Gastroesophageal sphincter (tissue), 4 donors: ENCODE measurements around the gene HYAL2. TPM values are rescaled to one million over a fixed set of nuclear protein-coding genes. Genes with fewer than 3 reads are reported as not detected.

Experiments
- ATAC-seq: fragments of 150-250 bp; one replicate; pipeline ENCODE4 v1.9.1; 2016; ENCODE audit warnings: mild to moderate bottlenecking, moderate library complexity
- H3K27ac ChIP-seq, 4 donors: fragments of 200-600 bp; sonication (generic) in 3 of 4; 1 replicate in 3 of 4; 2 replicates in 1 of 4; pipeline ENCODE4 v1.5.1; 2016 to 2019
- H3K27me3 ChIP-seq: fragments of 200-600 bp; sonication (generic); one replicate; pipeline ENCODE4 v1.5.1; 2019
- H3K36me3 ChIP-seq, 2 donors: fragments of 200-600 bp; sonication (generic); one replicate each; pipeline ENCODE4 v1.5.1; 2019; ENCODE audit warnings: control low read depth in 1 of 2
- H3K4me1 ChIP-seq, 3 donors: fragments of 200-600 bp; sonication (generic); 1 replicate in 2 of 3; 2 replicates in 1 of 3; pipeline ENCODE4 v1.5.1; 2016 to 2019; ENCODE audit warnings: control low read depth in 2 of 3
- H3K4me3 ChIP-seq, 2 donors: fragments of 200-600 bp; sonication (generic); one replicate each; pipeline ENCODE4 v1.5.1; 2019; ENCODE audit warnings: mild to moderate bottlenecking in 1 of 2, moderate library complexity in 1 of 2
- H3K9me3 ChIP-seq, 3 donors: fragments of 200-600 bp; sonication (generic); one replicate each; pipeline ENCODE4 v1.5.1; 2017 to 2019; ENCODE audit warnings: control low read depth in 2 of 3
- EP300 ChIP-seq: sonication (generic); formaldehyde crosslinking; IDR thresholded peaks from one replicate; pipeline ENCODE4 v1.6.1; 2017; ENCODE audit warnings: antibody characterized with exemption, mild to moderate bottlenecking
- POLR2A ChIP-seq, 2 donors: fragments of 450-650 bp; IDR thresholded peaks; one replicate each; pipeline ENCODE4 v1.6.1; 2017; ENCODE audit warnings: antibody characterized with exemption in 2 of 2, mild to moderate bottlenecking in 2 of 2, moderate library complexity in 1 of 2
- POLR2AphosphoS5 ChIP-seq: sonication (generic); formaldehyde crosslinking; IDR thresholded peaks from one replicate; pipeline ENCODE4 v1.6.1; 2017; ENCODE audit warnings: antibody characterized with exemption
- WGBS, 2 donors: methylation state at CpG; one replicate each; pipeline ENCODE4 v1.1.5; 2018; ENCODE audit warnings: low coverage in 1 of 2; 5-methylcytosine and 5-hydroxymethylcytosine counted together
- total RNA-seq, 4 donors: library from RNA; depleted of rRNA; stranded (reverse); fragments of >200 nt; gene quantifications; one replicate each; pipeline ENCODE4 v1.1.0, GENCODE V29; 2016
- TF ChIP-seq, protein P1 (sequence below), 4 experiments: fragments of 200-600 bp in 2 of 4; fragments of 450-650 bp in 2 of 4; sonication (generic) in 1 of 4; IDR thresholded peaks; one replicate each; pipeline ENCODE4 v1.5.1; 2017 to 2019; ENCODE audit warnings: antibody characterized with exemption in 4 of 4, mild to moderate bottlenecking in 2 of 4, moderate library complexity in 2 of 4

The HYAL2 gene
- total RNA-seq, 4 donors from 2014 or later: 37.2 to 87.0 (median 74.8) TPM

- ATAC-seq: peak; percentile 99
- Histone ChIP-seq H3K4me1 (peaks cover 4 to 54% (median 32%) of the 10 kb centered on the region in 3 donors), H3K27ac (peak within 1 kb of the TSS; percentile 70 to 94 (median 88)), H3K9me3 (no peaks in the 10 kb centered on the region), H3K27me3 (no peaks in the 10 kb centered on the region), H3K4me3 (peak within 1 kb of the TSS; percentile 69 to 75), H3K36me3 (peaks cover 0 to 37% of the 10 kb centered on the region in 2 donors)
- TF ChIP-seq POLR2A (IDR thresholded peaks at IDR 0.05) (peak; percentile 56 to 66), POLR2AphosphoS5 (peak; percentile 65), EP300 (no peak)
- TF ChIP-seq, protein P1, sequence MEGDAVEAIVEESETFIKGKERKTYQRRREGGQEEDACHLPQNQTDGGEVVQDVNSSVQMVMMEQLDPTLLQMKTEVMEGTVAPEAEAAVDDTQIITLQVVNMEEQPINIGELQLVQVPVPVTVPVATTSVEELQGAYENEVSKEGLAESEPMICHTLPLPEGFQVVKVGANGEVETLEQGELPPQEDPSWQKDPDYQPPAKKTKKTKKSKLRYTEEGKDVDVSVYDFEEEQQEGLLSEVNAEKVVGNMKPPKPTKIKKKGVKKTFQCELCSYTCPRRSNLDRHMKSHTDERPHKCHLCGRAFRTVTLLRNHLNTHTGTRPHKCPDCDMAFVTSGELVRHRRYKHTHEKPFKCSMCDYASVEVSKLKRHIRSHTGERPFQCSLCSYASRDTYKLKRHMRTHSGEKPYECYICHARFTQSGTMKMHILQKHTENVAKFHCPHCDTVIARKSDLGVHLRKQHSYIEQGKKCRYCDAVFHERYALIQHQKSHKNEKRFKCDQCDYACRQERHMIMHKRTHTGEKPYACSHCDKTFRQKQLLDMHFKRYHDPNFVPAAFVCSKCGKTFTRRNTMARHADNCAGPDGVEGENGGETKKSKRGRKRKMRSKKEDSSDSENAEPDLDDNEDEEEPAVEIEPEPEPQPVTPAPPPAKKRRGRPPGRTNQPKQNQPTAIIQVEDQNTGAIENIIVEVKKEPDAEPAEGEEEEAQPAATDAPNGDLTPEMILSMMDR (IDR thresholded peaks at IDR 0.05): no peak
- whole genome bisulfite sequencing, 2 donors: 0% methylated on average over 27 of the region's 64 CpGs; no CpG with 5 or more reads in 1 of the 2 donors
Measured at GRCh38 chr3:50358911-50359759, 36.6 kb upstream of the HYAL2 start, which contains the start of gene TMEM115. TSS of gene TMEM115 (minus strand) at chr3:50359521. CDS start at chr3:50359063, 458 bp downstream.

DNA sequence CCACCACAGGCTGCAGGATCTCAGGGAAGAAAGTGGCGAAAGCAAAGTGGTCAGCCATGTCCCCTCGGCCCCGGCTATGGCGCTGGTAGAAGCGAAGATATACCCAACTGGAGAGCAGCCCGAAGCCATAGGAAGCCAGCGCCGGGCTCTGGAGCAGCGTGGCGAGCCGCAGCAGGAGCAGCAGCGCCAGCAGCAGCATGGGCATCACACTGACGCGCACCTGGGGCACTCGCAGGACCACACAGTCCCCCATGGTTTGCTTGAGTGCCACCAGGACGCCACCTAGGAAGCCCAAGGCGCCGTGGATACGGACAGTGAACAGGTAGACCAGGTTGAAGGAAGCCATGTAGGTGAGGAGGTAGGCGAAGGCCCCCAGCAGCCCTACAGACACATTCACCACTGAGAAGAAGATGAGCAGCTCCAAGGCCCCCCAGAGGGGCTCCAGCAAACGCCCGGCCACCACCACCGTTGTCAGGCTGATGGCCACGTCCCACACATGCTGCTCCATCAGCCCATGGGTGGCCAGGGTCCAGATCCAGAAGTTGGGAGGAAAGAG lies 35.9 kb upstream of the HYAL2 start:
- peaks cover 4 to 59% (median 31%) of the 10 kb centered on the region in 3 donors for H3K4me1 ChIP-seq
- peak overlapping the region; percentile 69 to 75 for H3K4me3 ChIP-seq
- peaks cover 0 to 44% of the 10 kb centered on the region in 2 donors for H3K36me3 ChIP-seq
- TF ChIP-seq EP300: no peak
- no peak for TF ChIP-seq POLR2A (IDR thresholded peaks at IDR 0.05)
- no peak for TF ChIP-seq POLR2AphosphoS5
- TF ChIP-seq, protein P1 (IDR thresholded peaks at IDR 0.05): no peak
- WGBS, 2 donors: 32% methylated on average over 5 of the region's 24 CpGs; no CpG with 5 or more reads in 1 of the 2 donors
- H3K9me3 ChIP-seq: no peaks in the 10 kb centered on the region
- no peak for ATAC-seq
- H3K27me3 ChIP-seq: no peaks in the 10 kb centered on the region
- H3K27ac ChIP-seq: peak overlapping the region; percentile 70 to 94 (median 88)

- Histone ChIP-seq H3K9me3 (no peaks in the 10 kb centered on the region), H3K4me1 (peaks cover 4 to 63% (median 31%) of the 10 kb centered on the region in 3 donors), H3K27me3 (no peaks in the 10 kb centered on the region), H3K27ac (peak overlapping the region in 2 of 4 donors; percentile 85 to 90), H3K36me3 (peaks cover 0 to 50% of the 10 kb centered on the region in 2 donors), H3K4me3 (peak overlapping the region; percentile 69 to 75)
- no peak for ATAC-seq
- WGBS, 2 donors: 75% methylated on average over 1 of the region's 1 CpG; no CpG with 5 or more reads in 1 of the 2 donors
- no peak for TF ChIP-seq POLR2AphosphoS5
- no peak for TF ChIP-seq POLR2A (IDR thresholded peaks at IDR 0.05)
- TF ChIP-seq EP300: no peak
- TF ChIP-seq, protein P1 (IDR thresholded peaks at IDR 0.05): no peak
Measured at GRCh38 chr3:50357481-50357880, 34.9 kb upstream of the HYAL2 start.

DNA sequence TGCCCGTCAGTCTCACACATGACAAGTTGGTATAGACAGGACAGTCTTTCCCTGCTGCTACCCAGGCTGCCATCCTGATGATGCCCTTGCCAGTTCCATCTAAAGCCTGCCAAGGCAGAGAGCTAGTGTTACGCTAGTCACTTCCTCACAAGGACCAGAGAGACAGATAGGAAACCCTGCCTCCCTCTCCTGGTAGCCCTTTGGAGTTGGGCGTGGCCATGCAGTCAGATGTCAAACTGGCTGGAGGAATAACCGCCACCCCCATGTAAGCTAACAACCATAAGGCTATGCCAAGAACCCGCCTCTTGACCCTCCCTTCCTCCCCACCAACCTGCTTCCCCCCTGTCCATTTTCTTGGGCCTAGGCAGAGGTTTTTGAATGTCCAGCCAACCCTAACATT lies 34.0 kb upstream of the HYAL2 start:
- no peaks in the 10 kb centered on the region for H3K9me3 ChIP-seq
- H3K36me3 ChIP-seq: peaks cover 0 to 50% of the 10 kb centered on the region in 2 donors
- TF ChIP-seq POLR2AphosphoS5 (no peak), POLR2A (IDR thresholded peaks at IDR 0.05) (no peak), EP300 (no peak)
- 33 to 50% methylated on average over 1 to 2 of the region's 5 CpGs for WGBS, 2 donors
- peaks cover 4 to 72% (median 33%) of the 10 kb centered on the region in 3 donors for H3K4me1 ChIP-seq
- H3K4me3 ChIP-seq: peak overlapping the region in 1 of 2 donors; percentile 75
- H3K27ac ChIP-seq: peak overlapping the region in 3 of 4 donors; percentile 39 to 90 (median 51)
- no peaks in the 10 kb centered on the region for H3K27me3 ChIP-seq
- ATAC-seq: no peak
